ENCODE results near the gene FYB2.

The FYB2 gene

GRCh38 chr1:56833088-56833487 is 13.9 kb upstream of the FYB2 start:
- 95% methylated on average over 4 of the region's 4 CpGs for WGBS
- H3K4me3 ChIP-seq (ENCODE audit: low read length): no peak overlapping the region
- H3K9me3 ChIP-seq (ENCODE audit: insufficient read depth, low read depth, low read length): no peaks in the 10 kb centered on the region
- H3K27me3 ChIP-seq (ENCODE audit: insufficient read depth, low read length): no peaks in the 10 kb centered on the region
- no peak overlapping the region for H3K9ac ChIP-seq (ENCODE audit: low read depth, low read length)
- H3K27ac ChIP-seq (ENCODE audit: low read depth, low read length): no peak overlapping the region
- H3K36me3 ChIP-seq (ENCODE audit: insufficient read depth, low read length): no peaks in the 10 kb centered on the region
- H3K4me1 ChIP-seq (ENCODE audit: insufficient read depth, low read length): peaks cover 6% of the 10 kb centered on the region; the same call in 1 of the 2 replicates

- H3K9ac ChIP-seq (ENCODE audit: low read depth, low read length): no peak overlapping the region
- H3K4me1 ChIP-seq (ENCODE audit: insufficient read depth, low read length): no peaks in the 10 kb centered on the region
- H3K36me3 ChIP-seq (ENCODE audit: insufficient read depth, low read length): no peaks in the 10 kb centered on the region
- 17% methylated on average over 5 of the region's 8 CpGs for WGBS
- no peak overlapping the region for H3K4me3 ChIP-seq (ENCODE audit: low read length)
- no peaks in the 10 kb centered on the region for H3K9me3 ChIP-seq (ENCODE audit: insufficient read depth, low read depth, low read length)
- H3K27ac ChIP-seq (ENCODE audit: low read depth, low read length): no peak overlapping the region
- no peaks in the 10 kb centered on the region for H3K27me3 ChIP-seq (ENCODE audit: insufficient read depth, low read length)
Observed at GRCh38 chr1:56831871-56832693, 12.9 kb upstream of the FYB2 start.

GRCh38 chr1:56830052-56830451 is 10.8 kb upstream of the FYB2 start:
- Histone ChIP-seq H3K9me3 (ENCODE audit: insufficient read depth, low read depth, low read length) (no peaks in the 10 kb centered on the region), H3K27me3 (ENCODE audit: insufficient read depth, low read length) (no peaks in the 10 kb centered on the region), H3K4me3 (ENCODE audit: low read length) (no peak overlapping the region), H3K36me3 (ENCODE audit: insufficient read depth, low read length) (no peaks in the 10 kb centered on the region), H3K27ac (ENCODE audit: low read depth, low read length) (no peak overlapping the region), H3K4me1 (ENCODE audit: insufficient read depth, low read length) (no peaks in the 10 kb centered on the region), H3K9ac (ENCODE audit: low read depth, low read length) (no peak overlapping the region)
- WGBS: 98% methylated on average over 4 of the region's 4 CpGs

- no peak overlapping the region for H3K9ac ChIP-seq (ENCODE audit: low read depth, low read length)
- no peaks in the 10 kb centered on the region for H3K36me3 ChIP-seq (ENCODE audit: insufficient read depth, low read length)
- no peak overlapping the region for H3K4me3 ChIP-seq (ENCODE audit: low read length)
- no peaks in the 10 kb centered on the region for H3K4me1 ChIP-seq (ENCODE audit: insufficient read depth, low read length)
- H3K9me3 ChIP-seq (ENCODE audit: insufficient read depth, low read depth, low read length): no peaks in the 10 kb centered on the region
- no peaks in the 10 kb centered on the region for H3K27me3 ChIP-seq (ENCODE audit: insufficient read depth, low read length)
- no peak overlapping the region for H3K27ac ChIP-seq (ENCODE audit: low read depth, low read length)
Observed at GRCh38 chr1:56827711-56828110, 8.5 kb upstream of the FYB2 start.

- H3K36me3 ChIP-seq (ENCODE audit: insufficient read depth, low read length): no peaks in the 10 kb centered on the region
- H3K9me3 ChIP-seq (ENCODE audit: insufficient read depth, low read depth, low read length): no peaks in the 10 kb centered on the region
- 0 out of 2 replicates have a peak, but pooled peaks cover 4% of the 10 kb centered on the region for H3K4me1 ChIP-seq (ENCODE audit: insufficient read depth, low read length)
- H3K27ac ChIP-seq (ENCODE audit: low read depth, low read length): no peak overlapping the region
- WGBS: 82% methylated on average over 4 of the region's 4 CpGs
- peaks cover 7% of the 10 kb centered on the region; the same call in 1 of the 2 replicates for H3K27me3 ChIP-seq (ENCODE audit: insufficient read depth, low read length)
- H3K9ac ChIP-seq (ENCODE audit: low read depth, low read length): no peak overlapping the region
- H3K4me3 ChIP-seq (ENCODE audit: low read length): no peak overlapping the region
Observed at GRCh38 chr1:56825436-56825835, 6.2 kb upstream of the FYB2 start.

GRCh38 chr1:56824938-56825337 is 5.7 kb upstream of the FYB2 start:
- no peaks in the 10 kb centered on the region for H3K36me3 ChIP-seq (ENCODE audit: insufficient read depth, low read length)
- H3K27ac ChIP-seq (ENCODE audit: low read depth, low read length): no peak overlapping the region
- 0 out of 2 replicates have a peak, but pooled peaks cover 4% of the 10 kb centered on the region for H3K4me1 ChIP-seq (ENCODE audit: insufficient read depth, low read length)
- H3K4me3 ChIP-seq (ENCODE audit: low read length): no peak overlapping the region
- H3K9ac ChIP-seq (ENCODE audit: low read depth, low read length): no peak overlapping the region
- H3K27me3 ChIP-seq (ENCODE audit: insufficient read depth, low read length): peaks cover 7% of the 10 kb centered on the region; the same call in 1 of the 2 replicates
- 77% methylated on average over 1 of the region's 1 CpG for WGBS
- H3K9me3 ChIP-seq (ENCODE audit: insufficient read depth, low read depth, low read length): no peaks in the 10 kb centered on the region

- Histone ChIP-seq H3K36me3 (ENCODE audit: insufficient read depth, low read length) (no peaks in the 10 kb centered on the region), H3K9me3 (ENCODE audit: insufficient read depth, low read depth, low read length) (no peaks in the 10 kb centered on the region), H3K27ac (ENCODE audit: low read depth, low read length) (no peak overlapping the region), H3K4me1 (ENCODE audit: insufficient read depth, low read length) (peaks cover 9% of the 10 kb centered on the region; the same call in 1 of the 2 replicates), H3K27me3 (ENCODE audit: insufficient read depth, low read length) (peaks cover 7% of the 10 kb centered on the region; the same call in 1 of the 2 replicates), H3K4me3 (ENCODE audit: low read length) (no peak overlapping the region), H3K9ac (ENCODE audit: low read depth, low read length) (no peak overlapping the region)
- 69% methylated on average over 2 of the region's 2 CpGs for WGBS
Observed at GRCh38 chr1:56824271-56824670, 5.1 kb upstream of the FYB2 start.

GRCh38 chr1:56821462-56821797 is 2.2 kb upstream of the FYB2 start:
- WGBS: 29% methylated on average over 1 of the region's 1 CpG
- Histone ChIP-seq H3K27ac (ENCODE audit: low read depth, low read length) (no peak overlapping the region), H3K36me3 (ENCODE audit: insufficient read depth, low read length) (no peaks in the 10 kb centered on the region), H3K9me3 (ENCODE audit: insufficient read depth, low read depth, low read length) (no peaks in the 10 kb centered on the region), H3K4me3 (ENCODE audit: low read length) (no peak overlapping the region), H3K4me1 (ENCODE audit: insufficient read depth, low read length) (peaks cover 15% of the 10 kb centered on the region; the same call in 1 of the 2 replicates), H3K27me3 (ENCODE audit: insufficient read depth, low read length) (peaks cover 7% of the 10 kb centered on the region; the same call in 1 of the 2 replicates), H3K9ac (ENCODE audit: low read depth, low read length) (no peak overlapping the region)

- H3K4me3 ChIP-seq (ENCODE audit: low read length): no peak overlapping the region
- H3K36me3 ChIP-seq (ENCODE audit: insufficient read depth, low read length): no peaks in the 10 kb centered on the region
- 25% methylated on average over 7 of the region's 7 CpGs for WGBS
- H3K9me3 ChIP-seq (ENCODE audit: insufficient read depth, low read depth, low read length): no peaks in the 10 kb centered on the region
- H3K9ac ChIP-seq (ENCODE audit: low read depth, low read length): no peak overlapping the region
- peaks cover 7% of the 10 kb centered on the region; the same call in 1 of the 2 replicates for H3K27me3 ChIP-seq (ENCODE audit: insufficient read depth, low read length)
- H3K4me1 ChIP-seq (ENCODE audit: insufficient read depth, low read length): peaks cover 15% of the 10 kb centered on the region; the same call in 1 of the 2 replicates
- H3K27ac ChIP-seq (ENCODE audit: low read depth, low read length): no peak overlapping the region
Observed at GRCh38 chr1:56820755-56821461, 1.7 kb upstream of the FYB2 start.

- WGBS: 94% methylated on average over 6 of the region's 6 CpGs
- no peak overlapping the region for H3K27ac ChIP-seq (ENCODE audit: low read depth, low read length)
Observed at GRCh38 chr1:56817716-56818463, 1.3 kb downstream of the FYB2 start.

GRCh38 chr1:56816909-56817308 is 2.3 kb downstream of the FYB2 start:
- 88% methylated on average over 4 of the region's 4 CpGs for WGBS

More at GRCh38 chr1:56817716-56818463, 1.3 kb downstream of the FYB2 start:
- Histone ChIP-seq H3K9ac (ENCODE audit: low read depth, low read length) (no peak overlapping the region), H3K27me3 (ENCODE audit: insufficient read depth, low read length) (peaks cover 7% of the 10 kb centered on the region; the same call in 1 of the 2 replicates), H3K9me3 (ENCODE audit: insufficient read depth, low read depth, low read length) (0 out of 2 replicates have a peak, but pooled peaks cover 2% of the 10 kb centered on the region), H3K4me3 (ENCODE audit: low read length) (no peak overlapping the region), H3K4me1 (ENCODE audit: insufficient read depth, low read length) (peaks cover 15% of the 10 kb centered on the region; the same call in 1 of the 2 replicates), H3K36me3 (ENCODE audit: insufficient read depth, low read length) (no peaks in the 10 kb centered on the region)

More at GRCh38 chr1:56816909-56817308, 2.3 kb downstream of the FYB2 start:
- Histone ChIP-seq H3K4me3 (ENCODE audit: low read length) (no peak overlapping the region), H3K4me1 (ENCODE audit: insufficient read depth, low read length) (peaks cover 15% of the 10 kb centered on the region; the same call in 1 of the 2 replicates), H3K27ac (ENCODE audit: low read depth, low read length) (no peak overlapping the region), H3K9me3 (ENCODE audit: insufficient read depth, low read depth, low read length) (0 out of 2 replicates have a peak, but pooled peaks cover 2% of the 10 kb centered on the region), H3K27me3 (ENCODE audit: insufficient read depth, low read length) (peaks cover 4% of the 10 kb centered on the region; the same call in 1 of the 2 replicates), H3K36me3 (ENCODE audit: insufficient read depth, low read length) (no peaks in the 10 kb centered on the region), H3K9ac (ENCODE audit: low read depth, low read length) (no peak overlapping the region)

Data from HUES64 (cell line).